Muscle layer of duodenum (tissue), 2 donors: Measurements from ENCODE around the gene FBXL19.
A peak's percentile ranks its signal among the peaks of the same experiment; 100 is the strongest.

Experiments
- H3K27ac ChIP-seq: one replicate; pipeline ENCODE4 v1.7.0; 2013; ENCODE audit warnings: mild to moderate bottlenecking, low read length
- H3K27me3 ChIP-seq: one replicate; pipeline ENCODE4 v1.7.0; 2013; ENCODE audit warnings: low read depth, mild to moderate bottlenecking, control low read depth, low read length
- H3K36me3 ChIP-seq, 2 donors: one replicate each; pipeline ENCODE4 v1.7.0; 2013; ENCODE audit warnings: low read length in 2 of 2, control low read depth in 1 of 2, mild to moderate bottlenecking in 1 of 2; ENCODE audit not compliant: insufficient read depth in 2 of 2, control insufficient read depth in 1 of 2
- H3K4me1 ChIP-seq, 2 donors: one replicate each; pipeline ENCODE4 v1.7.0; 2013; ENCODE audit warnings: low read length in 2 of 2, mild to moderate bottlenecking in 2 of 2, control low read depth in 1 of 2, moderate library complexity in 1 of 2; ENCODE audit not compliant: insufficient read depth in 2 of 2, control insufficient read depth in 1 of 2
- H3K4me3 ChIP-seq, 2 donors: one replicate each; pipeline ENCODE4 v1.7.0; 2013; ENCODE audit warnings: low read length in 2 of 2, low read depth in 1 of 2, mild to moderate bottlenecking in 1 of 2
- H3K9me3 ChIP-seq, 2 donors: one replicate each; pipeline ENCODE4 v1.7.0; 2013; ENCODE audit warnings: low read length in 2 of 2, control low read depth in 1 of 2, mild to moderate bottlenecking in 1 of 2; ENCODE audit not compliant: control insufficient read depth in 1 of 2
- donor health status: healthy.

Gene FBXL19

GRCh38 chr16:30910427-30911029 lies 12.8 kb upstream of the FBXL19 start:
- Histone ChIP-seq H3K27me3 (no peaks in the 10 kb centered on the region), H3K4me1 (no peaks in the 10 kb centered on the region), H3K27ac (no peak overlapping the region), H3K9me3 (no peaks in the 10 kb centered on the region), H3K4me3 (no peak overlapping the region), H3K36me3 (no peaks in the 10 kb centered on the region)

- Histone ChIP-seq H3K27ac (no peak overlapping the region), H3K27me3 (no peaks in the 10 kb centered on the region), H3K36me3 (no peaks in the 10 kb centered on the region), H3K9me3 (no peaks in the 10 kb centered on the region), H3K4me1 (no peaks in the 10 kb centered on the region), H3K4me3 (no peak overlapping the region)
Observed at GRCh38 chr16:30912794-30913412, 10.5 kb upstream of the FBXL19 start.

GRCh38 chr16:30914830-30915229 lies 8.5 kb upstream of the FBXL19 start:
- Histone ChIP-seq H3K4me3 (no peak overlapping the region), H3K27ac (no peak overlapping the region), H3K27me3 (no peaks in the 10 kb centered on the region), H3K36me3 (no peaks in the 10 kb centered on the region), H3K4me1 (no peaks in the 10 kb centered on the region), H3K9me3 (no peaks in the 10 kb centered on the region)

GRCh38 chr16:30918614-30919013 lies 4.8 kb upstream of the FBXL19 start:
- Histone ChIP-seq H3K4me1 (peaks cover 0 to 10% of the 10 kb centered on the region in 2 donors), H3K36me3 (no peaks in the 10 kb centered on the region)

GRCh38 chr16:30920891-30921290 lies 2.5 kb upstream of the FBXL19 start:
- Histone ChIP-seq H3K36me3 (no peaks in the 10 kb centered on the region), H3K27ac (no peak overlapping the region), H3K4me3 (no peak overlapping the region), H3K27me3 (no peaks in the 10 kb centered on the region), H3K9me3 (no peaks in the 10 kb centered on the region), H3K4me1 (peaks cover 0 to 18% of the 10 kb centered on the region in 2 donors)

More at GRCh38 chr16:30918614-30919013, 4.8 kb upstream of the FBXL19 start:
- Histone ChIP-seq H3K27ac (no peak overlapping the region), H3K9me3 (no peaks in the 10 kb centered on the region), H3K4me3 (no peak overlapping the region), H3K27me3 (no peaks in the 10 kb centered on the region)

GRCh38 chr16:30921459-30921747 lies 2.0 kb upstream of the FBXL19 start:
- Histone ChIP-seq H3K9me3 (no peaks in the 10 kb centered on the region), H3K36me3 (peaks cover 0 to 4% of the 10 kb centered on the region in 2 donors), H3K27ac (peak overlapping the region; percentile 85), H3K4me3 (peak overlapping the region; percentile 78 to 83), H3K27me3 (no peaks in the 10 kb centered on the region), H3K4me1 (peaks cover 0 to 22% of the 10 kb centered on the region in 2 donors)

GRCh38 chr16:30921748-30922419 lies 1.5 kb upstream of the FBXL19 start:
- peaks cover 0 to 7% of the 10 kb centered on the region in 2 donors for H3K36me3 ChIP-seq
- no peaks in the 10 kb centered on the region for H3K27me3 ChIP-seq
- peak overlapping the region; percentile 85 for H3K27ac ChIP-seq
- no peaks in the 10 kb centered on the region for H3K9me3 ChIP-seq
- H3K4me1 ChIP-seq = peaks cover 0 to 22% of the 10 kb centered on the region in 2 donors
- H3K4me3 ChIP-seq = peak overlapping the region; percentile 78 to 83

- Histone ChIP-seq H3K4me3 (peak overlapping the region; percentile 83 to 97), H3K4me1 (peaks cover 0 to 25% of the 10 kb centered on the region in 2 donors), H3K27me3 (no peaks in the 10 kb centered on the region), H3K27ac (peak overlapping the region; percentile 98), H3K9me3 (no peaks in the 10 kb centered on the region), H3K36me3 (peaks cover 0 to 12% of the 10 kb centered on the region in 2 donors)
Observed at GRCh38 chr16:30922420-30922959, 882 bp upstream of the FBXL19 start.

GRCh38 chr16:30922960-30923535 lies 324 bp upstream of the FBXL19 start:
- Histone ChIP-seq H3K36me3 (peaks cover 0 to 13% of the 10 kb centered on the region in 2 donors), H3K27ac (peak overlapping the region; percentile 98), H3K4me3 (peak overlapping the region; percentile 83 to 97), H3K27me3 (no peaks in the 10 kb centered on the region), H3K9me3 (no peaks in the 10 kb centered on the region), H3K4me1 (peaks cover 0 to 27% of the 10 kb centered on the region in 2 donors)

- Histone ChIP-seq H3K4me3 (peak overlapping the region; percentile 38 to 83), H3K27me3 (no peaks in the 10 kb centered on the region), H3K9me3 (no peaks in the 10 kb centered on the region), H3K27ac (peak overlapping the region; percentile 31), H3K4me1 (peaks cover 0 to 27% of the 10 kb centered on the region in 2 donors), H3K36me3 (peaks cover 0 to 13% of the 10 kb centered on the region in 2 donors)
Observed at GRCh38 chr16:30924076-30924912, 922 bp downstream of the FBXL19 start.
